ENCODE results near the gene TRAF3IP1.

DNA sequence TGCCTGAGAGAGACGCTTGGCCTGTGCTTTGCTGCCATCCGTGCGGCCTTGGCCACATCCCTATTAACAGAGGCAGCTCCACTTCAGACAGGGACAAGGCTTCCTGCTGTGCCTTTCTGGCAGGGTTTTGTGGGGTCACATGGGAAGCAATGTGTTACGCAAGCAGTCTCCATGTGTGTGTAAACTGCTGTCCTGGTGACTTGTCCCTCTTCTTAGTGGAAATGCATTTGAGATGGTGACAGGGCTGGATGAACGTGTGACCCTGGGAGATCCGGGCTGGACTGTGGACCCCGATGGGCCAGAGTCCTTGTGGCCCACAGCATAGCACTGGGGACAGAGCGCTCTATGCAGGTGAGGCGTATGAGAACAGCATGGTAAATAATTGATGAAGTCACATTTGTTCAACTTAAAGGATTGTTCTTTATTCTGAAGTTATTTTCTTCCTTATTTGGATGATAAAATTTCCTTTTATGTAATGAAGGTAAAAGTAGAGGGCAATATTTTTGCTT, 129.6 kb downstream of the TRAF3IP1 start:
- no peak for TF ChIP-seq POLR2A (IDR thresholded peaks at IDR 0.05)
- TF ChIP-seq, protein P1, sequence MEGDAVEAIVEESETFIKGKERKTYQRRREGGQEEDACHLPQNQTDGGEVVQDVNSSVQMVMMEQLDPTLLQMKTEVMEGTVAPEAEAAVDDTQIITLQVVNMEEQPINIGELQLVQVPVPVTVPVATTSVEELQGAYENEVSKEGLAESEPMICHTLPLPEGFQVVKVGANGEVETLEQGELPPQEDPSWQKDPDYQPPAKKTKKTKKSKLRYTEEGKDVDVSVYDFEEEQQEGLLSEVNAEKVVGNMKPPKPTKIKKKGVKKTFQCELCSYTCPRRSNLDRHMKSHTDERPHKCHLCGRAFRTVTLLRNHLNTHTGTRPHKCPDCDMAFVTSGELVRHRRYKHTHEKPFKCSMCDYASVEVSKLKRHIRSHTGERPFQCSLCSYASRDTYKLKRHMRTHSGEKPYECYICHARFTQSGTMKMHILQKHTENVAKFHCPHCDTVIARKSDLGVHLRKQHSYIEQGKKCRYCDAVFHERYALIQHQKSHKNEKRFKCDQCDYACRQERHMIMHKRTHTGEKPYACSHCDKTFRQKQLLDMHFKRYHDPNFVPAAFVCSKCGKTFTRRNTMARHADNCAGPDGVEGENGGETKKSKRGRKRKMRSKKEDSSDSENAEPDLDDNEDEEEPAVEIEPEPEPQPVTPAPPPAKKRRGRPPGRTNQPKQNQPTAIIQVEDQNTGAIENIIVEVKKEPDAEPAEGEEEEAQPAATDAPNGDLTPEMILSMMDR (IDR thresholded peaks at IDR 0.05): no peak
- TF ChIP-seq POLR2AphosphoS5 (IDR thresholded peaks at IDR 0.05): no peak
- no peak for TF ChIP-seq EP300 (IDR thresholded peaks at IDR 0.05)
